ENCODE results near the gene DEF6. TPM values are rescaled to one million over a fixed set of nuclear protein-coding genes. Genes with fewer than 3 reads are reported as not detected.

The DEF6 gene
- total and polyA plus RNA-seq, 2 of the 13 experiments (the other 11 are each of a cell fraction or from before 2014, with no cell fraction given) = 5.2 to 10.0 TPM

GRCh38 chr6:35360349-35361138 is 62.9 kb downstream of the DEF6 start (continued):
- TF ChIP-seq, protein P1, sequence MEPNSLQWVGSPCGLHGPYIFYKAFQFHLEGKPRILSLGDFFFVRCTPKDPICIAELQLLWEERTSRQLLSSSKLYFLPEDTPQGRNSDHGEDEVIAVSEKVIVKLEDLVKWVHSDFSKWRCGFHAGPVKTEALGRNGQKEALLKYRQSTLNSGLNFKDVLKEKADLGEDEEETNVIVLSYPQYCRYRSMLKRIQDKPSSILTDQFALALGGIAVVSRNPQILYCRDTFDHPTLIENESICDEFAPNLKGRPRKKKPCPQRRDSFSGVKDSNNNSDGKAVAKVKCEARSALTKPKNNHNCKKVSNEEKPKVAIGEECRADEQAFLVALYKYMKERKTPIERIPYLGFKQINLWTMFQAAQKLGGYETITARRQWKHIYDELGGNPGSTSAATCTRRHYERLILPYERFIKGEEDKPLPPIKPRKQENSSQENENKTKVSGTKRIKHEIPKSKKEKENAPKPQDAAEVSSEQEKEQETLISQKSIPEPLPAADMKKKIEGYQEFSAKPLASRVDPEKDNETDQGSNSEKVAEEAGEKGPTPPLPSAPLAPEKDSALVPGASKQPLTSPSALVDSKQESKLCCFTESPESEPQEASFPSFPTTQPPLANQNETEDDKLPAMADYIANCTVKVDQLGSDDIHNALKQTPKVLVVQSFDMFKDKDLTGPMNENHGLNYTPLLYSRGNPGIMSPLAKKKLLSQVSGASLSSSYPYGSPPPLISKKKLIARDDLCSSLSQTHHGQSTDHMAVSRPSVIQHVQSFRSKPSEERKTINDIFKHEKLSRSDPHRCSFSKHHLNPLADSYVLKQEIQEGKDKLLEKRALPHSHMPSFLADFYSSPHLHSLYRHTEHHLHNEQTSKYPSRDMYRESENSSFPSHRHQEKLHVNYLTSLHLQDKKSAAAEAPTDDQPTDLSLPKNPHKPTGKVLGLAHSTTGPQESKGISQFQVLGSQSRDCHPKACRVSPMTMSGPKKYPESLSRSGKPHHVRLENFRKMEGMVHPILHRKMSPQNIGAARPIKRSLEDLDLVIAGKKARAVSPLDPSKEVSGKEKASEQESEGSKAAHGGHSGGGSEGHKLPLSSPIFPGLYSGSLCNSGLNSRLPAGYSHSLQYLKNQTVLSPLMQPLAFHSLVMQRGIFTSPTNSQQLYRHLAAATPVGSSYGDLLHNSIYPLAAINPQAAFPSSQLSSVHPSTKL (CRISPR knock-in tag; IDR thresholded peaks at IDR 0.05) = peak; percentile 91
- no peak for TF ChIP-seq HOXA9 (CRISPR knock-in tag; IDR thresholded peaks at IDR 0.05; ENCODE audit: borderline replicate concordance)
- TF ChIP-seq MAFG (CRISPR knock-in tag; IDR thresholded peaks at IDR 0.05) = no peak
- TF ChIP-seq NCOA1 (CRISPR knock-in tag; IDR thresholded peaks at IDR 0.05) = 0 out of 2 replicates have a peak, but pooled peaks have one; percentile 25
- peak; percentile 88 for TF ChIP-seq ATF7 (IDR thresholded peaks at IDR 0.05)
- TF ChIP-seq ATF7 (CRISPR knock-in tag; IDR thresholded peaks at IDR 0.05) = peak; percentile 94
- TF ChIP-seq PTBP1 (IDR thresholded peaks at IDR 0.05; ENCODE audit: low read depth, low read length, poor library complexity, severe bottlenecking) = no peak
- TF ChIP-seq ASH2L (IDR thresholded peaks at IDR 0.05; ENCODE audit: insufficient read length, low read depth, low read length) = peak; percentile 50
- TF ChIP-seq, protein P2, sequence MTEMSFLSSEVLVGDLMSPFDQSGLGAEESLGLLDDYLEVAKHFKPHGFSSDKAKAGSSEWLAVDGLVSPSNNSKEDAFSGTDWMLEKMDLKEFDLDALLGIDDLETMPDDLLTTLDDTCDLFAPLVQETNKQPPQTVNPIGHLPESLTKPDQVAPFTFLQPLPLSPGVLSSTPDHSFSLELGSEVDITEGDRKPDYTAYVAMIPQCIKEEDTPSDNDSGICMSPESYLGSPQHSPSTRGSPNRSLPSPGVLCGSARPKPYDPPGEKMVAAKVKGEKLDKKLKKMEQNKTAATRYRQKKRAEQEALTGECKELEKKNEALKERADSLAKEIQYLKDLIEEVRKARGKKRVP (CRISPR knock-in tag; IDR thresholded peaks at IDR 0.05) = peak in 1 of 2 experiments; percentile 95; a peak in 2 of 4 replicates
- no peak for TF ChIP-seq ZNF879 (CRISPR knock-in tag; IDR thresholded peaks at IDR 0.05)
- TF ChIP-seq ZFP36L2 (CRISPR knock-in tag; IDR thresholded peaks at IDR 0.05) = no peak
- TF ChIP-seq MAX (IDR thresholded peaks at IDR 0.05) = peak; percentile 69
- TF ChIP-seq, protein P3, sequence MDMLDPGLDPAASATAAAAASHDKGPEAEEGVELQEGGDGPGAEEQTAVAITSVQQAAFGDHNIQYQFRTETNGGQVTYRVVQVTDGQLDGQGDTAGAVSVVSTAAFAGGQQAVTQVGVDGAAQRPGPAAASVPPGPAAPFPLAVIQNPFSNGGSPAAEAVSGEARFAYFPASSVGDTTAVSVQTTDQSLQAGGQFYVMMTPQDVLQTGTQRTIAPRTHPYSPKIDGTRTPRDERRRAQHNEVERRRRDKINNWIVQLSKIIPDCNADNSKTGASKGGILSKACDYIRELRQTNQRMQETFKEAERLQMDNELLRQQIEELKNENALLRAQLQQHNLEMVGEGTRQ (IDR thresholded peaks at IDR 0.05; ENCODE audit: low read depth, low read length) = no peak
- TF ChIP-seq, protein P3 (CRISPR knock-in tag; IDR thresholded peaks at IDR 0.05; ENCODE audit: borderline replicate concordance) = no peak
- 0 out of 2 replicates have a peak, but pooled peaks have one; percentile 6 for TF ChIP-seq FIP1L1 (IDR thresholded peaks at IDR 0.05; ENCODE audit: borderline replicate concordance, insufficient read depth, low read depth, low read length)
- TF ChIP-seq, protein P4, sequence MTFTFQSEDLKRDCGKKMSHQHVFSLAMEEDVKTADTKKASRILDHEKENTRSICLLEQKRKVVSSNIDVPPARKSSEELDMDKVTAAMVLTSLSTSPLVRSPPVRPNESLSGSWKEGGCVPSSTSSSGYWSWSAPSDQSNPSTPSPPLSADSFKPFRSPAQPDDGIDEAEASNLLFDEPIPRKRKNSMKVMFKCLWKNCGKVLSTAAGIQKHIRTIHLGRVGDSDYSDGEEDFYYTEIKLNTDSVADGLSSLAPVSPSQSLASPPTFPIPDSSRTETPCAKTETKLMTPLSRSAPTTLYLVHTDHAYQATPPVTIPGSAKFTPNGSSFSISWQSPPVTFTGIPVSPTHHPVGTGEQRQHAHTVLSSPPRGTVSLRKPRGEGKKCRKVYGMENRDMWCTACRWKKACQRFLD (CRISPR knock-in tag; IDR thresholded peaks at IDR 0.05; ENCODE audit: borderline replicate concordance) = 0 out of 2 replicates have a peak, but pooled peaks have one; percentile 32
- TF ChIP-seq ZNF367 (CRISPR knock-in tag; IDR thresholded peaks at IDR 0.05; ENCODE audit: borderline replicate concordance) = no peak

Measured in HepG2 (cell line).